Panc1 (cell line): ENCODE results near the gene BICDL2. TPM values are rescaled to one million over a fixed set of nuclear protein-coding genes. Genes with fewer than 3 reads are reported as not detected.
"Not testable (repeated sequence)": the region's sequence is repeated elsewhere in the genome, so short reads cannot be mapped to it uniquely, and the experiment has no call there.

Source experiments
- ATAC-seq: fragments of 200-7000 bp; cut with Tn5 transposase; 2 replicates; pipeline ENCODE4 v1.9.1; 2020; ENCODE audit warnings: mild to moderate bottlenecking, moderate library complexity
- BruUV-seq: library from RNA; stranded (reverse); fragments of 400-500 nt; replicated peaks from 2 replicates; lab custom pipeline; 2021; lab: Mats Ljungman, UMichigan
- CTCF ChIA-PET: fragments of 300-600 bp; sonication (Branson Sonifier 250); formaldehyde crosslinking; loops from one replicate; lab custom pipeline; 2022; ENCODE audit warnings: antibody characterized with exemption; lab: Charles Lee
- POLR2A ChIA-PET: fragments of 300-600 bp; sonication (Branson Sonifier 250); formaldehyde crosslinking; loops from one replicate; lab custom pipeline; 2022; ENCODE audit warnings: antibody characterized with exemption; lab: Charles Lee
- DNase-seq: peaks from one replicate; pipeline ENCODE4 v3.0.0-alpha.2; 2010; ENCODE audit warnings: low read depth, low spot score
- H3K27ac ChIP-seq: 2 replicates; pipeline ENCODE4 v1.5.1; 2011; ENCODE audit warnings: mild to moderate bottlenecking, low read length, inconsistent platforms
- H3K27me3 ChIP-seq: fragments of 200-500 bp; sonication (Bioruptor generic); 2 replicates; pipeline ENCODE4 v1.6.0; 2014; ENCODE audit warnings: low read length, inconsistent platforms; ENCODE audit not compliant: control insufficient read depth, insufficient read depth
- H3K36me3 ChIP-seq: fragments of 200-500 bp; sonication (Bioruptor generic); 2 replicates; pipeline ENCODE4 v1.5.1; 2014; ENCODE audit warnings: inconsistent platforms, mild to moderate bottlenecking, low read length, moderate library complexity; ENCODE audit not compliant: control insufficient read depth, insufficient read depth
- H3K4me1 ChIP-seq: 2 replicates; pipeline ENCODE4 v1.5.1; 2011; ENCODE audit warnings: inconsistent platforms, mild to moderate bottlenecking, low read length, moderate library complexity; ENCODE audit not compliant: control insufficient read depth, insufficient read depth
- H3K4me3 ChIP-seq, 2 experiments: 2 replicates each; pipeline ENCODE4 v1.5.1; 2011 to 2012; ENCODE audit warnings: low read depth in 2 of 2, low read length in 2 of 2, mild to moderate bottlenecking in 2 of 2, inconsistent platforms in 1 of 2, moderate library complexity in 1 of 2
- H3K9me3 ChIP-seq: fragments of 200-500 bp; sonication (Bioruptor generic); 2 replicates; pipeline ENCODE4 v1.5.1; 2014; ENCODE audit warnings: low read depth, mild to moderate bottlenecking, inconsistent platforms, low read length, moderate library complexity; ENCODE audit not compliant: control insufficient read depth, insufficient read depth
- POLR2AphosphoS5 ChIP-seq: IDR thresholded peaks from 2 replicates; pipeline ENCODE4 v1.6.1; 2012; ENCODE audit warnings: mild to moderate bottlenecking, low read depth, low read length, moderate library complexity
- REST ChIP-seq, 2 experiments: IDR thresholded peaks; 2 replicates each; pipeline ENCODE4 v1.6.1; 2011 to 2012; ENCODE audit warnings: low read depth in 2 of 2, control low read depth in 1 of 2, low read length in 1 of 2, mild to moderate bottlenecking in 1 of 2, moderate library complexity in 1 of 2; ENCODE audit not compliant: insufficient read depth in 1 of 2
- SIN3A ChIP-seq: IDR thresholded peaks from 2 replicates; pipeline ENCODE4 v1.6.1; 2012; ENCODE audit warnings: low read depth, mild to moderate bottlenecking, low read length, moderate library complexity, borderline replicate concordance; ENCODE audit not compliant: insufficient read depth
- TCF7L2 ChIP-seq: IDR thresholded peaks from 2 replicates; pipeline ENCODE4 v1.6.1; 2011; ENCODE audit warnings: mild to moderate bottlenecking, low read depth, low read length, inconsistent platforms
- in situ Hi-C: cut with HindIII; loops from 2 replicates; pipeline ENCODE4 v1.10.0; 2016; ENCODE audit warnings: low sequenced_read_pairs, low pct_unique_long_range_greater_than_20kb
- intact Hi-C: fragments of 100-400 bp; cut with micrococcal nuclease; formaldehyde crosslinking; loops from one replicate; pipeline ENCODE4 v1.10.0; 2022; ENCODE audit not compliant: unreplicated experiment
- total RNA-seq: library from RNA; stranded (reverse); gene quantifications from one replicate; pipeline ENCODE4 v1.2.1, GENCODE V29; 2021; ENCODE audit not compliant: unreplicated experiment
- TF ChIP-seq, protein P1 (sequence below): fragments of 450-650 bp; IDR thresholded peaks from 2 replicates; pipeline ENCODE4 v1.5.1; 2017; ENCODE audit warnings: mild to moderate bottlenecking

Gene BICDL2
- total RNA-seq, 1 experiment from 2014 or later, result 0.21 TPM

- DNase-seq, H3K27me3 ChIP-seq, ATAC-seq, H3K36me3 ChIP-seq, BruUV-seq, CTCF ChIA-PET, H3K4me3 ChIP-seq, H3K4me1 ChIP-seq, intact Hi-C loops, H3K9me3 ChIP-seq, POLR2A ChIA-PET, H3K27ac ChIP-seq, in situ Hi-C loops: not testable (repeated sequence)
Observed at GRCh38 chr16:3081957-3082356, 45.2 kb upstream of the BICDL2 start.

DNA sequence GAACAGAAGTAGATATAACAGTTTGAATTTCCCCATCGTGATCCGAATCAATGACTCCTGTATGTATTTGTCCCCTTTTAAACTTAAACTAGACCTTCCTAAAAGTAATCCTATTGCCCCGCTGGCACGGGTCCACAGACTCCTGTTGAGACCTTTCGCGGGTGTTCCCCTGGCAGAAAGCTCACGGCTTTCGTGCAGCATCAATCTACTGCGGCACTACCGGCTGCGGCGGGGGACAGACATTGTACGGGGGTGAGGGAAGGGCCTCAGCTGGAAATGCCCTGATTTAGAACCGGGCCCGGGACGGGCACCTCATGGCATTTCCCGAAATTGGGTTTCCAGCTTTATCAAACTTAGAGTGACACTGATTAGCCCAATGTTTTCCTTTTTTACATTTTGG lies 43.3 kb upstream of the BICDL2 start:
- H3K4me1 ChIP-seq, result no peaks in the 10 kb centered on the region
- ATAC-seq (no peak), DNase-seq (no peak)
- TF ChIP-seq, protein P1, sequence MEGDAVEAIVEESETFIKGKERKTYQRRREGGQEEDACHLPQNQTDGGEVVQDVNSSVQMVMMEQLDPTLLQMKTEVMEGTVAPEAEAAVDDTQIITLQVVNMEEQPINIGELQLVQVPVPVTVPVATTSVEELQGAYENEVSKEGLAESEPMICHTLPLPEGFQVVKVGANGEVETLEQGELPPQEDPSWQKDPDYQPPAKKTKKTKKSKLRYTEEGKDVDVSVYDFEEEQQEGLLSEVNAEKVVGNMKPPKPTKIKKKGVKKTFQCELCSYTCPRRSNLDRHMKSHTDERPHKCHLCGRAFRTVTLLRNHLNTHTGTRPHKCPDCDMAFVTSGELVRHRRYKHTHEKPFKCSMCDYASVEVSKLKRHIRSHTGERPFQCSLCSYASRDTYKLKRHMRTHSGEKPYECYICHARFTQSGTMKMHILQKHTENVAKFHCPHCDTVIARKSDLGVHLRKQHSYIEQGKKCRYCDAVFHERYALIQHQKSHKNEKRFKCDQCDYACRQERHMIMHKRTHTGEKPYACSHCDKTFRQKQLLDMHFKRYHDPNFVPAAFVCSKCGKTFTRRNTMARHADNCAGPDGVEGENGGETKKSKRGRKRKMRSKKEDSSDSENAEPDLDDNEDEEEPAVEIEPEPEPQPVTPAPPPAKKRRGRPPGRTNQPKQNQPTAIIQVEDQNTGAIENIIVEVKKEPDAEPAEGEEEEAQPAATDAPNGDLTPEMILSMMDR, result no peak
- TF ChIP-seq POLR2AphosphoS5 (no peak), SIN3A (no peak), TCF7L2 (no peak), REST (IDR thresholded peaks at IDR 0.05; ENCODE audit: insufficient read depth in 1 of 2, low read depth in 2 of 2, low read length in 1 of 2) (no peak)
- H3K36me3 ChIP-seq, result no peaks in the 10 kb centered on the region
- H3K27me3 ChIP-seq, result no peaks in the 10 kb centered on the region
- ChIA-PET CTCF (no interaction called here), POLR2A (no interaction called here)
- no peak overlapping the region for H3K4me3 ChIP-seq
- in situ Hi-C loops (no loop called here), intact Hi-C loops (no loop called here)
- no peak overlapping the region for H3K27ac ChIP-seq
- no TSS peak for BruUV-seq
- no peaks in the 10 kb centered on the region for H3K9me3 ChIP-seq

GRCh38 chr16:3076577-3076976 lies 39.8 kb upstream of the BICDL2 start:
- ChIA-PET POLR2A (no interaction called here), CTCF (no interaction called here)
- ATAC-seq (no peak), DNase-seq (no peak)
- Histone ChIP-seq H3K36me3 (no peaks in the 10 kb centered on the region), H3K27ac (no peak overlapping the region), H3K9me3 (no peaks in the 10 kb centered on the region), H3K4me3 (no peak overlapping the region), H3K4me1 (no peaks in the 10 kb centered on the region), H3K27me3 (no peaks in the 10 kb centered on the region)
- in situ Hi-C loops (no loop called here), intact Hi-C loops (no loop called here)
- TF ChIP-seq TCF7L2, result no peak
- TF ChIP-seq SIN3A, result no peak
- TF ChIP-seq, protein P1, result no peak
- TF ChIP-seq POLR2AphosphoS5, result no peak
- no peak for TF ChIP-seq REST (IDR thresholded peaks at IDR 0.05; ENCODE audit: insufficient read depth in 1 of 2, low read depth in 2 of 2, low read length in 1 of 2)
- no TSS peak for BruUV-seq

DNA sequence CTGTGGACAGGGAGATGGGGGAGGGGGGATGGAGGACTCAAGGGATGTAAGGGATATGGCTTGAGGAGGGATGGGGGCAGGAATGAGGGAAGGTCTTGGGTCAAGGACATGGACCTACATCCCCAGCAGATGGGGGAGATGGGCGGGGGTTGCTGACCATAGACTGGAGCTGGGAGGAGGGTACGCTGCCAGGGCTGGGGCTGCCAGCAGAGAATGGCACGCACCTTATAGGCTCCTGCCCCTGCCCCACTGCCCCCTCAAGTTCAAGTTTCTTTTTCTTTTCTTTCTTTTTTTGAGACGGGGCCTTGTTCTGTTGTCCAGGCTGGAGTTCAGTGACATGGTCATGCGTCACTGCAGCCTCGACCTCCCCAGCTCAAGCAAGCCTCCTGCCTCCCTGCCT lies 39.2 kb upstream of the BICDL2 start:
- intact Hi-C loops, H3K4me3 ChIP-seq, H3K9me3 ChIP-seq, CTCF ChIA-PET, DNase-seq, H3K4me1 ChIP-seq, in situ Hi-C loops, H3K36me3 ChIP-seq, H3K27ac ChIP-seq, ATAC-seq, BruUV-seq, H3K27me3 ChIP-seq: not testable (repeated sequence)
- POLR2A ChIA-PET, result interaction anchor here (0.6 kb wide), 1 partner anchor 85 kb away, joined by 13 read pairs; no protein-coding TSS in a partner anchor
